HS-5 (cell line): ENCODE data around the gene OR8D2.
A peak's percentile ranks its signal among the peaks of the same experiment; 100 is the strongest.
"Not testable (repeated sequence)": the region's sequence is repeated elsewhere in the genome, so short reads cannot be mapped to it uniquely, and the experiment has no call there.

Experiments used
- DNase-seq: peaks from one replicate; pipeline ENCODE4 v3.0.0-alpha.2; 2012; ENCODE audit warnings: low read depth

The OR8D2 gene

GRCh38 chr11:124285610-124286344 lies 34.2 kb downstream of the OR8D2 start:
- DNase-seq, result peak; percentile 65

GRCh38 chr11:124278261-124278660 lies 41.7 kb downstream of the OR8D2 start:
- no peak for DNase-seq

DNA sequence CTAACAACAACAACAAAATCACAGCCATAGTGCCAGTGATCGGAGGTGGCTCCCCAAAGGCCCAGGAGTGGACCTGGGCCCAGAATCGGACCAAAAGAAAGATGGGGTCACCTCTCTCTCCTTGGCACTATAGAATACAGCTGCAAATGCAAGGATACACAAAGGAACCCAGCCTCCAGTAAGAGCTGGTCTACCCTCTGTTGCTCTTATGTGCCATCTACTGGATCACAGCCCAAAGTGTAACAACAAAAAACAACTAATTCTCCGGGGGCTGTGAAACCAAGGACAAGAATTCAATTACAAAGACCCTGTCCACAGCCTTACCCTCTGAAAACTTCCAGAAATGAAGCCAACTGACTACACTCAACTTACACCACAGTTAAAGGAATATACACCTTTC lies 42.2 kb downstream of the OR8D2 start:
- no peak for DNase-seq

GRCh38 chr11:124277207-124277606 lies 42.8 kb downstream of the OR8D2 start:
- DNase-seq, result no peak

DNA sequence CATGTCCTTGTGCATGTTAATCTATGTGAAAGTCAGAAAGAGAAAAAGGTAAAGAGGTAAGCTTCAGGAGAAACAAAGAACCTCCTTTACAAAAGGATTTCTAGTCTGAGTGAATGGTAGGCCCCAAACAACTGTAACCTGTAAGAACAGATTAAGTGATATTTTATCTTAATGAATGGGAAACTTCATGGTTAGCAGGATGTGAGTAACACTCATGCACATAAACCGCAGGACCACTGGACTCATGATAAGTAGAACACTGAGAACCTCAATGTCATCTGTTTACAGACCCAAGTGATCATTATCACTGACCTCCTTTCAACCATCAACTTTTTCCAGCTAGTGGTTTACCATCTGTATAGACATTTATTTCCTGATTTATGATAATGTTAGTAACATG lies 43.9 kb downstream of the OR8D2 start:
- peak; percentile 25 for DNase-seq

GRCh38 chr11:124274000-124274399 lies 46.0 kb downstream of the OR8D2 start:
- no peak for DNase-seq

DNA sequence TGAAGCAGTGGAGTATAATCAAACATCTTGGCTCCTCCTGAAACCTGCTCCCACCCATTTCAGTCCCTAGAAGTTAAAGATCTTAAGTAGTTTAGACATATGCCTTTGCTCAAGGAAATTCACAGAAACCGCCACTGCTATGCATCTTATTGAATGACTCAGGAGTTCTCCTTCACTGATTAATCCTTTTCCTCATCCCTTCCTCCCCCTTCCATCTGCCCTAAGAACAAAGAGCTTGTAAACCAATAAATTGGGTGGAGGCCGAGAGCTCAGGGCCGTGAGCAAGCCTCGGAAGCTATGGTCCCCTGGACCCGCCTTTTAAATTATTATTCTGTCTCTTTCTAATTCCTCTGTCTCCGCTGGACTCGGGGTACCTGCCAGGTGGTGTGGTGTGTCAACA lies 49.1 kb downstream of the OR8D2 start:
- DNase-seq, result not testable (repeated sequence)
